ENCODE results near the gene TREH.

The TREH gene

GRCh38 chr11:118696673-118697226 lies 17.3 kb upstream of the TREH start:
- peaks cover 12% of the 10 kb centered on the region for H3K9me3 Mint-ChIP-seq
- no peak overlapping the region for H3K27ac Mint-ChIP-seq
- H3K4me1 Mint-ChIP-seq = peaks cover 22% of the 10 kb centered on the region
- peaks cover 4% of the 10 kb centered on the region for H3K36me3 Mint-ChIP-seq (ENCODE audit: low read depth)
- H3K27me3 Mint-ChIP-seq (ENCODE audit: low read depth, poor library complexity) = peaks cover 5% of the 10 kb centered on the region
- no peak overlapping the region for H3K4me3 Mint-ChIP-seq
- DNase-seq = no peak
- TF ChIP-seq CTCF (IDR thresholded peaks at IDR 0.05) = no peak

GRCh38 chr11:118694771-118695170 lies 15.3 kb upstream of the TREH start:
- H3K4me3 Mint-ChIP-seq = no peak overlapping the region
- peaks cover under 1% of the 10 kb centered on the region for H3K9me3 Mint-ChIP-seq

GRCh38 chr11:118694185-118694584 lies 14.7 kb upstream of the TREH start:
- peaks cover 35% of the 10 kb centered on the region for H3K4me1 Mint-ChIP-seq
- no peaks in the 10 kb centered on the region for H3K9me3 Mint-ChIP-seq
- H3K27me3 Mint-ChIP-seq (ENCODE audit: low read depth, poor library complexity) = peaks cover 6% of the 10 kb centered on the region
- H3K4me3 Mint-ChIP-seq = no peak overlapping the region
- no peaks in the 10 kb centered on the region for H3K36me3 Mint-ChIP-seq (ENCODE audit: low read depth)
- no peak for TF ChIP-seq CTCF (IDR thresholded peaks at IDR 0.05)
- H3K27ac Mint-ChIP-seq = no peak overlapping the region
- no peak for DNase-seq

More at GRCh38 chr11:118694771-118695170, 15.3 kb upstream of the TREH start:
- peaks cover 9% of the 10 kb centered on the region for H3K27me3 Mint-ChIP-seq (ENCODE audit: low read depth, poor library complexity)
- no peaks in the 10 kb centered on the region for H3K36me3 Mint-ChIP-seq (ENCODE audit: low read depth)
- peaks cover 35% of the 10 kb centered on the region for H3K4me1 Mint-ChIP-seq
- no peak overlapping the region for H3K27ac Mint-ChIP-seq
- no peak for DNase-seq
- no peak for TF ChIP-seq CTCF (IDR thresholded peaks at IDR 0.05)

- peak overlapping the region; percentile 52 for H3K27ac Mint-ChIP-seq
- peaks cover 51% of the 10 kb centered on the region for H3K4me1 Mint-ChIP-seq
- H3K4me3 Mint-ChIP-seq = no peak overlapping the region
- H3K36me3 Mint-ChIP-seq (ENCODE audit: low read depth) = no peaks in the 10 kb centered on the region
- no peak for TF ChIP-seq CTCF (IDR thresholded peaks at IDR 0.05)
- no peaks in the 10 kb centered on the region for H3K9me3 Mint-ChIP-seq
- H3K27me3 Mint-ChIP-seq (ENCODE audit: low read depth, poor library complexity) = peaks cover 4% of the 10 kb centered on the region
- DNase-seq = no peak
These were observed 12.7 kb upstream of the TREH start for GRCh38 chr11:118691926-118692830.

- H3K4me1 Mint-ChIP-seq = peaks cover 54% of the 10 kb centered on the region
- TF ChIP-seq CTCF (IDR thresholded peaks at IDR 0.05) = no peak
- H3K9me3 Mint-ChIP-seq = no peaks in the 10 kb centered on the region
- H3K4me3 Mint-ChIP-seq = no peak overlapping the region
- peaks cover 10% of the 10 kb centered on the region for H3K27me3 Mint-ChIP-seq (ENCODE audit: low read depth, poor library complexity)
- no peak overlapping the region for H3K27ac Mint-ChIP-seq
- no peaks in the 10 kb centered on the region for H3K36me3 Mint-ChIP-seq (ENCODE audit: low read depth)
- DNase-seq = no peak
These were observed 11.3 kb upstream of the TREH start for GRCh38 chr11:118690553-118691304.

Measured in nephron progenitor cell (in vitro differentiated cells).